Renal cortical epithelial cell (primary cell): ENCODE measurements around the gene PADI2. TPM values are rescaled to one million over a fixed set of nuclear protein-coding genes. Genes with fewer than 3 reads are reported as not detected.
"Not testable (repeated sequence)": the region's sequence is repeated elsewhere in the genome, so short reads cannot be mapped to it uniquely, and the experiment has no call there.

Experiments
- DNase-seq: peaks from one replicate; pipeline ENCODE4 v3.0.0-alpha.2; 2011; ENCODE audit warnings: low read depth
- total RNA-seq: library from RNA; depleted of rRNA; stranded (reverse); fragments of >200 nt; gene quantifications from 2 replicates; pipeline ENCODE4 v1.2.3, GENCODE V29; 2014

Gene PADI2
- total RNA-seq, 1 donor from 2014 or later = 1.5 TPM

DNA sequence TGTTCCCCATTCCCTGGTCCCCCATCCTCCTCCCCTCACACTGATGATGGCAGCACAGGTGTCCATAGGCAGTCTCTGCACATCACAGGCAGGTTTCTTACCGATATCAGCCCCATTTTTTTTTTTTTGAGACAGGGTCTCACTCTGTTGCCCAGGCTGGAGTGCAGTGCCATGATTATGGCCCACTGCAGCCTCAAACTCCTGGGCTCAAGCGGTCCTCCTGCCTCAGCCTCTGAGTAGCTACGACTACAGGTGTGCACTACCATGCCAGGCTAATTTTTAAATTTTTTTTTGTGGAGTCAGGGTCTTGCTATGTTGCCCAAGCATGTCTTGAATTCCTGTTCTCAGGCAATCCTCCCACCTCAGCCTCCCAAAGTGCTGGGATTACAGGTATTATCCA, 36.5 kb downstream of the PADI2 start:
- no peak for DNase-seq

DNA sequence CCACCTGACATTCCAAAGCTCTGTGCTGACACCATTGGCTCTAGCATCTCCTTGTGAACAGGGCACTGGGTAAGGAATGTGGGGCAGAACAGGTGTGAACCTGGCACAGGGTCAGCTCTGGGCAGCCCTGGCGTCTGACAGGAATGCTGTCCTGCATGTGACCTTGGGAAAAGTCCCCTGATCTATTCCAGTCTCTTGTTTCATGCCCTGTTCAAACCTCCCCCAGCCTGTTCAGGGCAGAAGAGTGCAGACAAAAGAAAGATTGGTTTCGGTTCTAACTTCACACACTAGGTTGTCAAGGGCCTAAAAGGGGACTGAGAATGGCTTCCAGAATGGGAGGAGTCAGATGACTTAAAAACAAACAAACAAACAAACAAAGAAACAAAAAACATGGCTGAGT, 37.8 kb downstream of the PADI2 start:
- no peak for DNase-seq

DNA sequence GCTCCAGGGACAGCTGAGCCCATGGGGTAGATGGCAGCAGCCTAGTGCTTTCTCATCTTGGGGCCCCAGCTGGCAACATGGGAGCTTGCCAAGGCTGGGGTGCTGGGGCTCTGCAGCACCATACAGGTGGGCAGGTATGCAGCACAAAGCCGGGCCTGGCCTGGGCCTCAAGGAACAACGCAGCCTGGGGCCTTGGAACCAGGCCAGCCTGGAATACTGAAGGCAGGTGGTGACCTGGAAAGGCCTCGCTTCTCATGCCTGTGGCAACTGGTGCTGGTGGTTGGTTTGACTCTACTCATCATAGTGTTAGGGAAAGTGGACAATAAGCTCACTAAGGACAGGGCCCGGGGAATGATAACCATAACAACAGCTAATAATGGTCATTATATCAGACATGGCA, 38.4 kb downstream of the PADI2 start:
- no peak for DNase-seq

DNA sequence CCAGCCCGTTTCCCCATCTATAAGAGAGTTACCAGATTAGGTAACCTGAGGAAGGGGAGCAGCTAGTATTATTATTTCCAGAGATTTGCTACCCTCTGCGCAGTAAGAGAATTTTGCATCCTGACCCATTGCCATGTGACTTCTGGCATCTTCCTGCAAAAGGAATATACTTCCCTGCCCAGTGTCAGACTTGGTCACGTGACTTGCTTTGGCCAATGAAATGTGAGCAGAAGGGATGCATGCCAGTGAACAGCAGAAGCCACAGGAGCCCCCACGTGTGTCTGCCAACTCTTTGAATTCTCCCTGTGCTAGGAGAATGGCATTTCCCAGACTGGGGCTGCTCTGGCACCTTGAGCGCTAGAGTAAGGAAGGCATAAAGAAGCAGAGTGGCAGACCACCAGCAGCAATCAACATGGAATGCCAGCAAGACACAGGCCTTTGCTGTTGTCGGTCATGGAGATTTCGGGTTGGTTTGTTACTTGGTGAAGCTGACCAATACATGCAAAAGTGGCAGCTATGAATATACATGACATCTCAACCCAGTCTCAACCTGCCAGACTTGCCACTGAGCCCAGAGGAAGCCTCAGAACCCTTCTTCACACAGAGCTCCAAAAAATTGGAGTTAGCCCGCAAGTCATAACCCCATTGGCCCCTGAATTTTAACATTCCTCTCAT, 39.0 kb downstream of the PADI2 start:
- DNase-seq = no peak

DNA sequence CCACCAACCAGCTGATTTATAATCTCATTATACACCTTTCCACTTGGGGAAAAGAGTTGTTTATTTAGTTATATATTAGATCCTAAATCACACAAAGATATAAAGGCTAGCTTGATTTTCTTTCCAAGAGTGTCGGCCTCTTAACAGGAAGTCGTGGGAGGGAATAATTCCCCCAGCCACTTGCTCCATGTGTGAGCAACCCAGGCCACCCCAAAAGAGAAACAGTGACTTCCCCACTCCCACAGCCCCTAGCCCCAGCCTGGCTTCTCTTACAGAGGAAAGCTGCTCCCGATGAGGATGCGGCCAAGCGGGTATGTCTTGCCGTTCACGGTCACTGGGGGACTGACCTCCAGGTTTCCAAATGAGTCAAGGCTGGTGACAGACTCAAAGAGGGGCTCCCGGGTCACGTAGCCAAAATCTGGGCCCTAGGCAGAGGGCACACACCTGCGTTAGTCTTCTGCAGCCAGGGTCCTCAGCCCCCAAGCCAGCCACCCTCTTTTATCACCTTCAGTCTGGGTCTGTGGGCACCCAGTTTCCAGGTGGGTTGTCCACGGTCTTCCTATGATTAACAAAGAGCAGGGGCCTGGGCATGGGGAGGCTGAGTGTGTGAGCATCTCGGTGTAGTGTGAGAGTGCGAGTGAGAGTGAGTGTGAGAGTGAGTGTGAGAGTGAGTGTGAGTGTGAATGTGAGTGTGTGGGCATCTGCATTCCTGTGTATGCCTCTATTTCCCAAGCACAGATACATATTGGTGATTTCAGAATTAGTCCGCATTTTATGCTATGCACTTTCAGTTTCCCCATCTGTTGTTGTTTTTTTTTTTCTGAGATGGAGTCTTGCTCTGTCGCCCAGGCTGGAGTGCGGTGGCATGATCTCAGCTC, 40.0 kb downstream of the PADI2 start:
- no peak for DNase-seq

DNA sequence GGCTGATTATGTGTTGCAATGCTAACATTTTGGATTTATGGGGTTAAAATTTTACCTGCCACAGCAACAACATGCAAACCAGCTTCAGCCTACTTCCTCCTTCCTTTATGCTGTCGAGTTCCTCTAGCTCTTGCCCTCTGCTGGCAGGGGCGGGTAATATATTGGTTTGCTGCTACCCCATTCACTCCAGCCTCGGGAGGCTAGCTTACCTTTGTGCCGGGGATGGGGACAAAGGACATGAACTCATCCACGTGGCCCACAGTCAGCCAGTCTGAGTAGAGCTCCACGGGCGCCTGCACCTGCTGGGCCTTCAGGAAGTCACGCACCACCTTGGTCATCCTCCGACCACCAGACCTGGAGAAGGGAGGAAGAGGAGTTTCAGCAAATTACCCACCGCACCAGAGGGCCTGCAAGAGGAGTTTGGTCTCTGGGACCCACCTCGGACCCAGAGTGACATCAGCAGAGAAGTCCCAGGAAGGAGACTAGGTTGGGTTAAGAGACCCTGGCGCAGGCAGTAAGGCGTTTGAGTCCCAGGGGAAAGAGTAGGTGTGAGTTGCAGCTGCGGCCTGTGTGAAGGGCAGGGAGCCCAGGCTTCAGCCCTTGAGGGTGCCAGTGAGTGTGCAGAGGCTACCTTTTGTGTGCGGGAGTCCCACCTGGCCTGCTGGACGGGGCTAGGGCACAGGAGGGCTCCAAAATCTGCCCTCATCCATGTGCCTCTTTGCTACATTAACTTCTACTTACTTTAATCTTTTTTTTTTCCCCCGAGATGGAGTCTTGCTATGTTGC, 43.6 kb downstream of the PADI2 start:
- no peak for DNase-seq

DNA sequence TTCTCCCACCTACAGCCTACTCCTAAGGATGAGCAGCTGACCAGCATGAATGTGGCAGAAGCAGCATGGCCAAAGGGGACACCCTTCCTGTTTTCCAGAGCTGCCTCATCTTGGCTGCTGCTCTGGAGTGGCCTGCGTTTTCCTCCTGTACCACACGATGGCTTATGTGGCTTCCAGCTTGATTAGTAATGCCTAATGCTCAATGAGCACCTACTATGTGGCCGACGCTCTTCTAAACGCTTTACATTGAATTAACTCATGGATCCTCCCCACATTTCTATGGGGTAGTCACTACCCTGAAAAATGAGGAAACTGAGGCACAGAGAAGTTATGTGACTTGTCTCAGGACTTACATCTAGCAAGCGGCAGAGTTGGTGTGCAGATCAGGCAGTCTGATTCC, 47.5 kb downstream of the PADI2 start:
- no peak for DNase-seq

DNA sequence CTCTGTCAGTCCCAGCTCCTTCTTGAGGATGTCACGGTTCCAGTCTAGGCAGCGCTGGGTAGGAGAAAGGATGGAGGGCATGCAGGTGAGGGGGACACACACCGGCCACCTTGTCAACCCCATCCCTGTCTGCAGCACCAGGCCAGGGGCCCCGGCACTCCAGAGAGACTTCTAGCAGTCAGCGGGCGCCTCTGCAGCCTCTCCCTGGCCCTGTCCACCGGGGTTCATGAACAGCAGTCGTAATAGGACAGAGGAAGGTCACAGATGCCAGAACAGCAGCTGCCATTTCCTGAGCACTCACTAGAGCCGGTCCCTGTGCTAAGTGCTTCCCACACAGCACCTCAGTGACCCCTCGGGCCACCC, 49.1 kb downstream of the PADI2 start:
- DNase-seq = no peak

DNA sequence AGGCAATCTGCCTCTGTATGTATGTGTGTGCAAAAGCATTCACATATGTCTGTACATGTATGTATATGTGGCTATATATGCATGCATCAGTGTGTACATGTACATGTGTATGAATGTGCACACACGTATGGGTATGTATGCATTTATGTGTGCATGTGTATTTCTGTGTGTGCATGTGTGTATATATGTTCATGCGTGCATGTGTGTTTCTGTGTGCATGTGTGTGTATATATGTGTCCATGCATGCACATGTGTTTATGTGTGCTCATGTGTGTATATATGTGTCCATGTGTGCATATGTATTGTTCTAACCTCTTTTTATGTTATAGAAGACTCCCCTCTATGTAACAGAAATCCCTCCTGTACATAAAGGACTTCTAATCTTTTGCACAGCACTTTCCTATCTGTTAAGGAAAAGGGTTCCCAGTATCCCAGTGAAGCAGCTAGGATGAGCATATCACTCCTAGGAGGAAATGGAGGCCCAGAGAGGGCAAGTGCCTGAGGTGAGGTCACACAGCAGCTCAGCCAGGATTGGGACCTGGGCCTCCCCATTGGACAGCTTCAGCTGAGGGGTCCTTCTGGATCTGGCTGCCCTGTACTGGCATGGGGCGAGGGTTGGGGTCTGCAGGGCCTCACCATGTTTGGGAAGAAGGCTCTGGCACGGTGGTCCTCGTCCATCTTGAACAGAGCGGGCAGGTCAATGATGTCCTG, 49.6 kb downstream of the PADI2 start:
- DNase-seq = no peak

DNA sequence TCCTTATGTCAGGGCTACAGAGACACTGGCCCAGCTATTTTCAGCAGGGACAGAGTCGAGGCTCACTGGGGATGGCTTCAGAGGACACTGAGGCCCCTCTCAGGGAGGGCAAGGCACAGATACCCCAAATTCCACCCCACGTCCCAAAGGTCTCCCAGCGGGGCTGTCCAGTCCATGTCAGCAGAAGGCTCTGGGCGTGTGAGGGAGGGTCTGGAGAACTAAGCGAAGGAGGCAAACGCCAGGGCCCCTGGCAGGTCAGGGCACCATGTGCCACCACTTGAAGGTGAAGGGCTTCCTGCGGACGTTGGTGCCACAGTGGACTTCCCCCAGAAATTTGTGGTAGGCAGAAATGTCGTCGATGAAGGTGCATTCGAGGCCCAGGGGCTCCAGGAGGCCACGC, 50.5 kb downstream of the PADI2 start:
- no peak for DNase-seq

DNA sequence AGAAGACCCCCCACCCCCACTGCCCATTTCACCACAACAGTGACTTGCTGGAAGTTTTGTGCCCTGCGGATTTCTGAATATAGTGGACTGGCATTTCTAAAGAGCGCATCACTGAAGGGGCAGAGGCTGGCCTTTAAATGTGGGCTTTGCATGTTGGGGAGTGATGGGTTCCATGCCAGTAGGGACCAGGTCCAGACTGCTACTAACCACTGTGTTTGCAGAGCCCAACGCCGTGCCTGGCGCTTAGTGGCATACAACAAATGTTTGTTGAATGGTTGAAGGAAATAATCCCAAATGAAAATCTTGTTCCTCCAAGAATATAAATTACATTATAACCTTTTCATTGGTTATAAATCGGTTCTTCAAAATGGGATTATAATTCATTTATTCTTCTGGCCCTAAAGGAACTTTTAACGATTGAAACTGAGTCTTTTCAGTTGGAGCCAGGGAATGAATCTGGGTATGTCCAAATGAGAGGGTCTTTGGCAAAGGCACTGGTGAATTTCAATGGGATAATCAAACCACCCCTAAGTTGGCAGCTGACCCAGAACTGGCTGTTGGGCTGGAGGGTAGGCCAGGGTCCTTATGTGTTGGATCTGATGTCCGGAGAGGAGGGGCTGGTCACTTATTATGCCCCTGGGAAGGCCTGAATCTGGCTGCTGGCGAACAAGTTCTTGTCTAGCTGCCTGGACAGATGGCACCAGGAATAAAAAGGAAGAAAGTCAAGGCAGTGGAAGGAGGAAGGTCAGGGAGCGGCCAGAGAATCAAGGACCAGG, 51.6 kb downstream of the PADI2 start:
- DNase-seq = no peak

DNA sequence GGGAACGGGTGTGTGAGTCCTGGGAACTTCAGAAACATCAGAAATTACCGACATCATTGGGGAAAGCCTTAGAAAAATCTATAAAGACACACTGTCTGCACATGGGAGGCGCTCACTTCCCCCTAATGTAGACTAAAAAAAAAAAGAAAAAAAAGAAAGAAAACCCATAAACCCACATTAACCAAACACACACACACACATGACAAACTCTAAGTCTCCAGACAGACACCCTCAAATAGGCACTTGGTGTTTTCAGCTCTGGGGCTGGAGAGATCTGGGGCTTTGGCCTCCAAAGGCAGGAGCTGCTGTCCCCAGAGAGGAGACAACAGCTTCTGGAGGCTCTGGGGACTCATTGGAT, 52.2 kb downstream of the PADI2 start:
- no peak for DNase-seq

DNA sequence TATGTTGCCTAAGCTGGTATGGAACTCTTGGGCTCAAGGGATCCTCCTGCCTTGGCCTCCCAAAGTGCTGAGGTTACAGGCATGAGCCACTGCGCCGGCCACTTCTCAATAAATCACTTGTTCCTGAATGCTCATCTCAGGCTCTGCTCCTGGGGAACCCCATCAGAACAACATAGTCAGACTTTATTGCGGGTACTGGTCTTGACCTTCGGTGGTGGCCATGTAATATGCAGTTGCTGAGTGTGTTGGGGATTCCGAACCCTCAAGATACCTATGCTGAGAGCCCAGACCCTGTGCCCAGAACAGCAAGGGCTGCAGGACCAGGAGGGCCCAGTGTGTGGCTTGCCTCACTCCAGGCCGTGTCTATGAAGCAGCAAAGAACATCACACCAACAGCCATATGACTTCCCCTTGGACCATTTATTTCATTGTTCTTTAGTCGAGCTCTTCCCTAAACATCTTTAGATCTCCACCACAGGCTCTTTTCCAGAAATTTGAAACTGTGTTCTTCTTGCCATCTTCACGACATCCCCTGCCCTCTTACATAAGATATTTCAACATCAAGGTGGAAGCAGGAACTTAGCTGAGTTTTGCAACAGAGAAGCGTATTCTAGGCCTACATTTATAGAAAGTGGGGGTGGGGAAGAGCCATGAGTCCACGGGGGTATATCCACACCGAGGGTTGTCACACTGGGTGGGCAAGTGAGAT, 52.7 kb downstream of the PADI2 start:
- DNase-seq = no peak

DNA sequence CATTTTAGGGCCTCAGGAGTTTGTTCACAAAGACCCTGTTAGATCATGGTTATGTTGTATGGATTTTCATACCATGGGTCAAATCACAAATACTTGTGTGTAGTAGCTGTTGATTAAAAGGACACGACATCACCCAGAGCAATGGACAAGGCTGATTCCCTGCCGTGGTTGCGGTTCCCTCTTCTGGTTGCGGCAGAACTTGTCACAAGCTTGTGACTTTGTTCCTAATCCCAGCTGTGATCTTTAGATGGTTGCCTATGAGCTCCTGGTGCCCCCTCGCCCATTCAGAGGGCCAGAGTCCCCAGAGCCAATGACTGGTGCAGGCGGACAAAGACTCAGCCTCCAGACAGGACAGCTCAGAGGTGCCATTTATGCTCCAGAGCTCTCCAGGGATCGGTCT, 53.6 kb downstream of the PADI2 start:
- no peak for DNase-seq

DNA sequence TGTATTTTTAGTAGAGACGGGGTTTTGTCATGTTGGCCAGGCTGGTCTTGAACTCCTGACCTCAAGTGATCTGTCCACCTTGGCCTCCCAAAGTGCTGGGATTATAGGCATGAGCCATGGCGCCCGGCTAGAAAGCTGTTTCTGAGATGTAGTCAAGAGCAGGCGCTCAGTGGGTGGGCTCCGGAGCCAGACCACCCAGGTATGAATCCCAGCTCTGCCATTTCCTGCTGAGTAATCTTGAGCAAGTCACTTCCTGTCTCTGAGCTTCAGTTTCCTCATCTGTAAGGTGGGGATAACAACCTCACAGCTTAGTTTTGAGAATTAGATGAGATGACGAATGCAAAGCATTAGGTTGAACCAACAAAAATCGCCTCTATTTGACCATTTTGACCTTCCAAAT, 56.5 kb downstream of the PADI2 start:
- DNase-seq = not testable (repeated sequence)

DNA sequence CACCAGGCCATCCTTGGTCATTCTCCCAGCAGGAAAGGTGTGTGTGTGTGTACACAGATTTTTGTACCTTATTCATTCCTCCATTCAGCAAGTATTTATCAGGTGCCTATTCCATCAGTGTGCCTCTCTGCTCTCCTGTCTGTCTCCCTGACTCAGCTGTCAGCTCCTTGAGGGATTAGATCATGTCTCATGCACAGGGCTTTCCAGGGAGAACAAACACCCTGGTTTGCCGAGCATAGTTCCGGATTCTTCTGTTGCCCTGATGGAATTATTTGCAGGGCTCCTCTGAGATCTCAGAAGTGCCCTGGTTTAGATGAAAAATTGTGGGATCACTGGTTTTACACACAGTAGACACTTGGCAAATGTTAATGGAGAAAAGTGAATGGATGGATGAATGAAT, 57.4 kb downstream of the PADI2 start:
- DNase-seq = no peak

DNA sequence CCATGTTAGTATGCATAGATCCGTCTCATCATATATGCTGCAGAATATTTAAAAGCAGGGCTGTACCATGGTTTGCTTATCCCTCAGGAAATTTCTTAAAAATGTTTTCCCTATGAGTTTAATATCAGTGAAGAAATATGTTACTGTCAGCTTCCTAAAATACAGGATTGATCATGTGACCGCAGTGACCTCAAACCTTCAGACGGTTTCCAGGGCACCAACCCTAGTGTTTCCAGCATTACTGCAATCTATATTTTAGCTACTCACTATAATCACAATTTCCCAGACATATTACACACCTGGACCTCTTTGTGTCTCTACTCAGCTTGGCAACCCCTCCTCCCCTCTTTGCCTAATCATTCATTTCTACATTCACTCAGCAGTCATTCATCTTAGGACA, 57.8 kb downstream of the PADI2 start:
- no peak for DNase-seq

DNA sequence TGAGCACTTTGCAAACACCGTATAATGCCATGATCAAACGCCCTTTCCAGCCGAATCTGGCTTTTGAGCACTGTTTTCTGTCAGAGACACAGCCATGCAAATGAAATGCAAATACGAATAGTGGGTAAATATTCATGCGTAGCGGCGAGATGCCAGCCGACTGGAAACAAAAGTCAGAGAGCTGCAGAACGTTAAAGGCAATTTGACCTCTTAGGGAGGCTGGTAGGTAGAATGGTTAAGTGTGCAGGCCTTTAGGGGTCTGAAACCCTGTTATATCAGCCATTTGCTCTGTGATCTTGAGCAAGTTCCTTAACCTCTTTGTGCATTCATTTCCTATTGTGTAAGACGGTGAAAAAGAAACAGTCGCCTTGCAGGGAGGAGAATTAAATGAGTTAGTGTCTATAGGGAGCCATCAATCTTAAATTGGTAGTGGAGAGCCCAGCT, 58.9 kb downstream of the PADI2 start:
- peak; percentile 28 for DNase-seq

DNA sequence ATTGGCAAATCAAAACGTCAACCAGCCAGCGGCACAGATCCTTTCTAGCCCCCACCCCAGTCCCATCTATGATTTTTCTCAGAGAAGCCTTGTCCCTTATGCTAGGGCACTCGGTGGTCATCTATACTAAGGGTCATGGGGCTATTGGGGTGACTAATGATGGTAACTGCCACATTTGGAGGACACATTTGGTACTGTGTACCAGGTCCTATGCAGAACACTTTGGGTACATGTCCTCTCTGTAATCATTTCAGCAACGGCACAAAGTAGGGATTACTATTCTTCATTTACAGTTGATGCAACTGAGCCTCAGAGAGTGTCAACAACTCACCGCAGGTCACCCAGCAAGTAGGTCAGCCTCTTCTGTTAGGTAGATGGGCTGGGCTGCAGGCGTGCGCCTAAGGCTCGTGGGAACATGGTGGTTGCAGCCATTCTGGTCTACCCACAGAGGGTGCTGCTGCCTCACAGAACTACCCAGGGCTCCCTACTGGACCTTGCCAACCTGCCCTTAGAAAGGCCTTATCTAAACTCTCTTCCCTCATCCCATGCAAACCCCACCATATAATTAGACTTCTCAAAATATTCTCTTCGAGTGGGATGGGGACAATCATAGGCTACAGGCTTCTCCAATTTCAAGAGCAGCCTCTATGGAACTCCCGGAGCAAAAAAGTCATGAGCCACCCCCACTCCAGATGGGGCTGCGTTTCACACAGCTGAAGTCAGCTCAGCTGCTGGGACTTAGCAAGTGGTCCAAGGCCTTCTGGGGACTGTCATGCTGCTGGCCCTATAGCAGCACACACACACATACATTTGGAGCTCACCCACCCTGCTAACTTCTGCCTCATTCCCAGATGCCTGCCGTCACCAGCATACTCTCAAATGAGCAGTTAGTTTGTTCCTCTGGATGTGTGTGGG, 59.6 kb downstream of the PADI2 start:
- peak; percentile 55 for DNase-seq

DNA sequence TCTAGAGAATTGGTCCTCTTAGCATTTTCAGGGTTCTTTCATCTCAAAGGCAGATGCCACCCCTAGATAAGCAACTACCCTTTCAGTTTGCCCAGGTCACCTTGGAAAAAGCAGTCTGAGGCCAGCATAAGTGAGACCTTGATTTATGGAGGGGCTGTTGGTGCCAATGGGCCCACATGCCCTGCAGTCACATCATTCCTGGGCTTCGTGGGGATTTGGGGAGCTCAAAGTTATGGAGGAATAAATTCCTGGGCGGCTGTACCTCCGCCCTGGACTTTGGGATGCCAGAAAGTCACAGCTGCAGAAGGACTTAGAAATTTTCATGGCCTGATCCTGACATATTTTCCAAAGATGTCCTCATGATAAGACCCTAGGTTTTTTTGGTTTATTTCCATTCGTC, 62.7 kb downstream of the PADI2 start:
- no peak for DNase-seq
